T1000 (cell line): ENCODE measurements around the gene GJA8.
"Not testable (repeated sequence)": the region's sequence is repeated elsewhere in the genome, so short reads cannot be mapped to it uniquely, and the experiment has no call there.

Source experiments
- DNase-seq: peaks from one replicate; lab custom pipeline; 2025; ENCODE audit warnings: mixed read lengths; lab: John Stamatoyannopoulos, UW

Gene GJA8

DNA sequence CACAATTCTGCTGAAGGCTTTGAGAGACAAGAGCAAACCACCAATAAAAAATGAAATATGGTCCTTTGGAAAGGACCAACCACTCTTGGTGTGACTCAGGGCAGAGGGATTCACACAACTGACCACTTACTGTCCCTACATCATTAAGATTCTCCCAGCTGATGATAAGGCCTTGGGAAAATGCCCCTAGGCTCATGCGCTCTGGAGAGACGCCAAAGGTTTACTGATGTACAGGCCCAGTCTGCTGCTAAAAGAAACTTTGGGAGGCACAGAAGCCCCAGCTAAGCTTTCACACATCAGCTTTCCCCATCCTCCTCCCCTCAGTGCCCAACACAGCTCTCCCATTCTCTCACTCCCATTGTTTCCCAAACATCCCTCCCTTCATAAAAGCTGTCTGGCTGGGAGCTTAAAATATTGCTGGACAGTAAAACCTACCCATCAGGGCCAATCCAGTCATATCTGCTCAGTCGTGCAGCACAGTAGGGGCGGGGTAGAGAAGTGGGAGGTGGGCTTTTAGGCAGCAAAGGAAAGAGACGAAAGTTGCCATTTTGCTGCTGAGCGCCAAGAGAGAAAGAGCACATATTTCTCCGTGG is at the start of gene GJA8:
Gene GJA8 (plus strand): TSS at position 543 of the 593 bp plus-strand sequence. CDS start 5,161 bp downstream, outside the sequence.
- DNase-seq, result no peak

DNA sequence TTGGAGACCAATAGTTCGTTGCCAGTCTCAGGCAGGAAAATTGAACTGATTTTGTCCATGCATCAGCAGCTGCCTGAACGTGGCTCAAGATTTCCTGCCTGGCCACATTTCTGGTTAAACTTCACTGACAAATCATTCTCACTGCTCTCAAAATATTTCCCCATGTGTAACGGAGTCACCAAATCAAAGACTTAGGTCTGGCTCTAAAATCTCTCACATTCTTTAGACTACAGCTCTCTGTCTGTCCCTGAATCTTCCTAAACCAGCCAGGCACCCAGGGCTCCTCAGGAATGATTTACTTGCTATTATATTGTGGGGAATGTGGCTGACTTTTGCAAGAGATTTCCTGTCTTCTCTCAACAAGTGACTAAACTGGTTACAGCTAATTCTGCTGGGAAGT is 49.2 kb upstream of the GJA8 start:
- no peak for DNase-seq

DNA sequence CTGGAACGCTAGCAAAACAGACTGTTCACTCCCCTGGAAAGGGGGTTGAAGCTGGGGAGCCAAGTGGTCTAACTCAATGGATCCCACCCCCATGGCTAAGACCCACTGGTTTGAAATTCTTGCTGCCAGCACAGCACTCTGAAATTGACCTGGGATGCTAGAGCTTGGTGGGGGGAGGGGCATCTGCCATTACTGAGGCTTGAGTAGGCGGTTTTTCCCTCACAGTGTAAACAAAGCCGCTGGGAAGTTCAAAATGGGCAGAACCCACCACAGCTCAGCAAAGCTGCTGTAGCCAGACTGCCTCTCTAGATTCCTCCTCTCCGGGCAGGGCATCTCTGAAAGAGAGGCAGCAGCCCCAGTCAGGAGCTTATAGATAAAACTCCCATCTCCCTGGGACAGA is 47.6 kb upstream of the GJA8 start:
- DNase-seq, result not testable (repeated sequence)

DNA sequence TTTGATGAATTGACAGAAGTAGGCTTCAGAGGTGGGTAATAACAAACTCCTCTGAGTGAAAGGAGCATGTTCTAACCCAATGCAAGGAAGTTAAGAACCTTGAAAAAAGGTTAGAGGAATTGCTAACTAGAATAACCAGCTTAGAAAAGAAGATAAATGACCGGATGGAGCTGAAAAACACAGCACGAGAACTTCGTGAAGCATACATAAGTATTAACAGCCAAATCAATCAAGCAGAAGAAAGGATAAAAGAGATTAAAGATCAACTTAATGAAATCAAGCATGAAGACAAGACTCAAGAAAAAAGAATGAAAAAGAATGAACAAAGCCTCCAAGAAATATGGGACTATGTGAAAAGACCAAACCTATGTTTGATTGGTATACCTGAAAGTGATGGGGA is 46.6 kb upstream of the GJA8 start:
- DNase-seq, result not testable (repeated sequence)

DNA sequence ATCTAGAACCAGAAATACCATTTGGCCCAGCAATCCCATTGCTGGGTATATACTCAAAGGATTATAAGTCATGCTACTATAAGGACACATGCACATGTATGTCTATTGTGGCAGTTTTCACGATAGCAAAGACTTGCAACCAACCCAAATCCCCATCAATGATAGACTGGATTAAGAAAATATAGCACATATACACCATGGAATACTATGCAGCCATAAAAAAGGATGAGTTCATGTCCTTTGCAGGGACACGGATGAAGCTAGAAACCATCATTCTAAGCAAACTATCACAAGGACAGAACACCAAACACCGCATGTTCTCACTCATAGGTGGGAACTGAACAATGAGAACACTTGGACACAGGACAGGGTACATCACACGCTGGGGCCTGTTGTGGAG is 35.4 kb upstream of the GJA8 start:
- not testable (repeated sequence) for DNase-seq

DNA sequence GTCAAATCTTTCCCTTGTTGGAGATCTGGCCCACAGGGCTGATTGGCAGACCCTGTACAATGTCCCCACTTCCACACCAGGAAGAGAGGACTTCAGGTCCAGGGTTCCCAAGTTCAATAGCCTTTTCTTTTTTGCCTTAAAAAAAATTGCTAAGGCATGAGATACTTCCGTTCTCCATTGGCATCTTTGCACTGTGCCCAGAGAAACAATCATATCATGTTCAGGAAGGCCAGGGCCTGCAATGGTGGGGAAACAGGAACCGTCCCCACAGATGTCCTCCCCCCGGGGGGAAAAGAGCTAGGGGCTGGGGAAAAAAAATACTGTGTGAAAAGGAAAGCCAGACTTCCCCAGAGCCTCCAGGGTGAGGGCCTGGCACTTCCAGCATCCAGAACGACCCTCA is 24.6 kb upstream of the GJA8 start:
- DNase-seq, result no peak

DNA sequence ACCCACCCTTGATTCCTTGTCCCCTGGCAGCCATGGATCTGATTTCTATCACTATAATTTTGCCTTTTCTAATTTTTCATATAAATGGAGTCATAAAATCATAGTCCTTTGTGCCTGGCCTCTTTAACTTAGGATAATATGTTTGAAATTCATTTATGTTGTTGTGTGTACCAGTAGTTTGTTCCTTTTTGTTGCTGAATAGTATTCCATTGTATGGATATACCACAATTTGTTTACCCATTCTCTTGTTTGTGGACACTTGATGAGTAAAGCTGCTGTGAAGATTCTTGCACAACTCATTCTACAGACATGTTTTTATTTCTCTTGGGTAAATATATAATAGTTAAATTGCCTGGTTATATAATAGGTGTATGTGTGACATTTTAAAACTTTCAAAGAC is 22.7 kb upstream of the GJA8 start:
- no peak for DNase-seq

DNA sequence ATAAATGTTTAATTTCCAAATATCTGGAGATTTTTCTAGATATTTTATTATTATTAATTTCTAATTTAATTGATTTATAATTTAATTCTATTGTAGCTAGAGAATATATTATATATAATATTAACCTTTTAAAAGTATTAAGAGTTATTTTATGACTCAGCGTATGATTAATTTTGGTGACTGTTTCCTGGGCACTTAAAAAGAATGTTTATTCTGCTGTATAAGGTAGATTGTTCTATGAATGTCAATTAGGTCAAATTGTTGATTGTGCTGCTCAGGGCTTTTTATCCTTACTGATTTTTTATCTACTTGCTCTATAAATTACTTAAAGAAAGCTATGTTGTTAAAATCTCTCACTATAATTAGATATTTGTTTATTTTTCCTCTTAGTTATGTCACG is 20.1 kb upstream of the GJA8 start:
- no peak for DNase-seq

DNA sequence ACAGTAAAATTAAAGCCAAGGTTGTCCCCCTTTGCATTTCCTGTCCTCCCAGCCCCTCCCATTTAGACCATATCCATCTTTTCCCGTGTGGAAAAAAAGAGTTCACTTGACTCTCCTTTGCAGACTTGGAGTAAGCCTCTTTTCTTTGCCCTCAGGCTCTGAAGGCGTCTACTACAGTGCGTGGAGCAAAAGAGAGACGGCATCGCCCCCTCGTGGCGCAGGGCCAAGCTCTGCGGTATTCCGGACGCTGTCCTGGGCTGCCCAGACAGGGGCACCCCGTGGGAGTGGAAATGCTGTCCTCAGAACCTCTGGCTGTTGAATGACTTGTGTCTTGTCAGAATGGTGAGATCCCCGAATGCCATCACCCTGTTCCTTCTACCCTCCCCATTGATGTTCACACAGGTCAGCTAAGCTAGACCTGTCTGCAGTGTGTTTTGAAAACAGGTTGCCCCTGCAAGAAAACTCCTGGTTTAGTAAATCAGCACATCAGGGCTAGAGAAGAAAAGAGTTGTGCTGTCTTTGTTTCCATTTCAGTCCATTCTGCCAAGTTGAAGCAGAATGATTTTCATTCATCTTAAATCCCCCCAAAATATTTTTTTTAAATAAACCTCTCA is 12.3 kb upstream of the GJA8 start:
- DNase-seq, result no peak

DNA sequence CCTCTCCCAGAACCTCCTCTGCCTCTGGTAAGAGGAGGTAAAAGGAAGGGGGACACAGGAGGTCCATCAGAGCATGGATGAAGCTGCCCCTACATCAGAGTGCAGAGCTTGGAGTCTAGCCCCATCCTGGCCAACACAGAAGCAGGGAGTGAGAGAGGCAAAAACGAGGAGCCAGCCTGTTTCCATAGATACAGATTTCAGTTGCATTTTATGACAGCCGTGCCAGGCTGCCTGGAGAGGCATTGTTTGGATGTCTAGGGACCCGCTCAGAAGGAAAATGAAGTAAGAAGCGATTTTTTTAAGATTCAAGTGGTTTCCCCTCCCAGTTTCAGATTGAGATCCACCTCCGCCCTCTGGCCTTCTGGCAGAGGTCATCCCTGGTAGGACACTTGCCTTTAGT is 11.5 kb upstream of the GJA8 start:
- no peak for DNase-seq

DNA sequence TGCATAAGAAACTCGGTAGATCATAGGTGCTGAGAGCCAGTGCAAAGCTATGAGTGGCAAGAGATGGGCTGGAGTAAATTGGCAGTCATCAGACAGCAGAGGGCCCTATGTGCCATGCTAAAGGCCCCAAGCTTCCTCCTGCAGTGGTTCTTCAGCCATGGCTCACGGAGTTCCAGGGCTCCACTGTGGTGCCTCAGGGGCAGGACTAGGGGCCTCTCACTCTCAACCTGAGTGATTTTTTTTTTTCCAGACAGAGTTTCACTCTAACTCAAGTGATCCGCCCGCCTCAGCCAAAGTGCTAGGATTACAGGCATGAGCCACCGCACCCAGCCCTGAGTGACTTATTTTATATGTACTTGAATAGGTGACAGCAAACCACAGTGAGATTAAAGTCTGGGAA is 10.4 kb upstream of the GJA8 start:
- DNase-seq, result no peak

DNA sequence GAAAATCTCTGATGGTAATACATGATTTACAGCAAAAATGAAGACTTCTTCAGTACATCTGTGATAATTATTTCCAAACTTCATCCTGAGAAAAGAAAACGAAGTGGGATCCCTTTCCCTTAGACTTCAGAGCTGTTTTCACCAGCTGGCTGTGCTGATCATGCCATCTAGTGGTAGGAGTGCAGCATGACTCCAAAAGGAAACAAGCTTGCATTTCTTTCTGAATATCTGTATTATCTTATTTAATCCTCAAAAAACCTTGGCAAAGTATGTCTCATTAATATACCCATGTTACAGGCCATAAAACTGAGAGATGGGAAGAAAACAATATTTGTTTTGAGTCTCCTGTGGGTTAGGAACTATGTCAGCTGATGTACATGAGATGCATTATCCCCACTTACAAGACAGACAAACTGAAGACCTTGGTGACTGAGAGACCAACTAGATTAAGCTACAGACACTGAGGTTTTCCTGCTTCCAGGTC is 9.8 kb upstream of the GJA8 start:
- DNase-seq, result peak; percentile 10

DNA sequence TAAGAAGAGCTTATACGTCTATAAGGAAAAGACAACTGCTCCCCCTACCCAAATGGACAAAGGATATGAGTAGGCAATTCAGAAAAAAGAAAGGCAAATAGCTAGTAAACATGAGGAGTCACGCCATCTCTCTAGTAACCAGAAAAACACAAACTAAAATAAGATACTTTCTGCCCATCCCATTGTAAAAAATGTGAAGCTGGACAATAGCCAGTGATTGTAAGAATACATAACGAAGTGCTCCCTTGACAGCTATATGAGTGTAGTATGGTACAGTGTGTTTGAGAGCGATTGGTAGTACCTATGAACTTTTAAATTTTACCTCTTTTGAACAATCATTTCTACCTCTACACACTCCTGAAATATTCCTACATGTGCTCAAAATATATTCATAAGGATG is 7.5 kb upstream of the GJA8 start:
- no peak for DNase-seq

DNA sequence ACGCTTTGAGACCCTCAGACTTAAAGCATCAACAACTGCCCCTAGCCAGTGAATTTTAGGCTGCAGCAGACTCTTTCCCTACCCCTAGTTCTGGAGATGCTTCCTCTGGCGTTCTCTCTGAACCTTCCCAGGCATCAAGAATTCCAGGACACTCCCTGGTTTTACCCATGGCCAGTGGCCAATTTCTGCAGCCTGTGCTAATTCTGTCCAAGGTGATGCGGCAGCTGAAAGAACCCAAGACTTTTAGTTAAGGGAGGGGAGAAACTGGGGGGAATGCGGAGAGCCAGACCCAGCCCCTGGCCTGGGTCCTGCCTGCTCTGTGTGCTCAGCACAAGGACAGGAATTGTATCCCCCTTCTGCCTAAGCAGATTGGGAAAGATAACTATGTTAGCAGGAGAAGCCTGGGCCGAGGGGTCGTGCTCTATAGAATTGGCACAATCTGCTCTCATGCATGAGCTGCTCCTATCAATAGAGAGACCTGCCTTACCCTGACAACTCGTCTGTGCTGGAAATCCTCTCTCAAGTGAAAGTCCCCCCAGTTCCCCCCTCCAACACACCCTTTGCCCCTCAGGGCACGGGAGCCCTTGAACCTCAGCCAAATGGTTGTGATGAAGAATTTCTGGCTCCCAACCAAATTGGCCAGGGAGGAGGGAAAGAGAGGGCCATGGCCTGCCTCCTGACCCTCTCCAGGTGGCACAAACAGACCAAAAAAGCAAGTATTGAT is 5.4 kb upstream of the GJA8 start:
- DNase-seq, result no peak

DNA sequence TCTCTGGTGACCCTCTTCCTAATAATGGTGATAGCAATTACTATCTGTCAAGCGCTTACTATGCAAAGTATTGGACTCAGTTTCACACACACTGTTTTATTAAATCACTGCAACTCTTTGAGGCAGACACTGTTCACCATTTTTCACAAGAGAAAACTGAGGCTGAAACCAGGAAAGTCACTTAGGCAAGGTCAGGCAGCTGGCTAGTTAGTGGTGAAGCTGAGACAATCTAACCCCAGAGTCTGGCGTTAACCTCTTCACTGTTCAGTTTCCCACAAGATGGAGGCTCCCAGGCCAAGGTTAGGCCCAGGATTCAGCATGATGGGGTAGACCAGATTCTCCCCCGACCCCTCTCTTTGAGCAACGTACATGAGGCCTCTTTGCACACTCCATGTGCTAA is 4.8 kb upstream of the GJA8 start:
- no peak for DNase-seq

DNA sequence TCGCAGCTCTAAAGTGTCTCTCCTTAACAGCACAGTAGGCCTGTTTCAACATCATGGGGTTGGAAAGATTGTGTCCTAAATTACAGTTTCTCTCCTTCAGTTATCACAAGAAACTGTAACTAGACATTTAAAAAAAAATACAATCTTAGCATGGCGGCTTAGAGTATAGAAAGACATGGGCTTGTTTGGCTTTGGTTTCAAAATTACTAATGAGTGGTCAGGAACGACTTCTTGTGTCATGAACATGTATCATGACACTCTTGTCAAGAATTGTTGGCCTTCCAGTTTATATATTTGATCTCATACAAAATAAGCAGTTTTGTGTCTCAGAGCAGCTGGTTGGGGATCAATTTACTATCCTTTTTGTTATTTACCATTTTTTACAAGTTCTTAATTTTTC is 2.1 kb downstream of the GJA8 start:
- DNase-seq, result no peak

DNA sequence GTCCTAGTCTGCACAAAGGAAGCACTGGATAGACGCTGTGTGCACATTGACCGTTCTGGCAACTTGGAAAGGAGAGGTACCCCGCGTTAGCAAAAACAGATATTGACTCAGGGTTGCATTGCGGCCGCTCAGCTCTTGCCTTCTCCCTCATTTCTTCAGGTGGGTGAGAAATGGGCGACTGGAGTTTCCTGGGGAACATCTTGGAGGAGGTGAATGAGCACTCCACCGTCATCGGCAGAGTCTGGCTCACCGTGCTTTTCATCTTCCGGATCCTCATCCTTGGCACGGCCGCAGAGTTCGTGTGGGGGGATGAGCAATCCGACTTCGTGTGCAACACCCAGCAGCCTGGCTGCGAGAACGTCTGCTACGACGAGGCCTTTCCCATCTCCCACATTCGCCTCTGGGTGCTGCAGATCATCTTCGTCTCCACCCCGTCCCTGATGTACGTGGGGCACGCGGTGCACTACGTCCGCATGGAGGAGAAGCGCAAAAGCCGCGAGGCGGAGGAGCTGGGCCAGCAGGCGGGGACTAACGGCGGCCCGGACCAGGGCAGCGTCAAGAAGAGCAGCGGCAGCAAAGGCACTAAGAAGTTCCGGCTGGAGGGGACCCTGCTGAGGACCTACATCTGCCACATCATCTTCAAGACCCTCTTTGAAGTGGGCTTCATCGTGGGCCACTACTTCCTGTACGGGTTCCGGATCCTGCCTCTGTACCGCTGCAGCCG is 5.4 kb downstream of the GJA8 start:
- DNase-seq, result no peak

DNA sequence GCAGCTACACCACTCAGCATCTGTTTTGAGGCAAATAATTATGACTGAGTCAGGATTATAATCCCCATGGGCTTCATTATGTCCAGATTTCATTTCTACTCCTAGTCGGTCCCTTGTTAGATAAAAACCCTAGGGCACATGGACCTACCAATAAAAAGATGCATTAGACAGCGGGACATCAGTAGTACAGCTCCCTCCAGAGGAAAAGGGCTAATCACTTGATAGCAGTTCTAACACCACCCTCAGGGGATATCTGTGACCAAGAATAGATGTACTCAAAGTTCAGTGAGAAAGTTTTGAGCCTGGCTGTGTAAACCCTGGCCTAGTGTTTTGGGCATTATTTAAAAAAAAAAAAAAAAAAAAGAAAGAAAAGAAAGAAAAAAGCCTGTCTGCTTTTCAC is 10.0 kb downstream of the GJA8 start:
- no peak for DNase-seq

DNA sequence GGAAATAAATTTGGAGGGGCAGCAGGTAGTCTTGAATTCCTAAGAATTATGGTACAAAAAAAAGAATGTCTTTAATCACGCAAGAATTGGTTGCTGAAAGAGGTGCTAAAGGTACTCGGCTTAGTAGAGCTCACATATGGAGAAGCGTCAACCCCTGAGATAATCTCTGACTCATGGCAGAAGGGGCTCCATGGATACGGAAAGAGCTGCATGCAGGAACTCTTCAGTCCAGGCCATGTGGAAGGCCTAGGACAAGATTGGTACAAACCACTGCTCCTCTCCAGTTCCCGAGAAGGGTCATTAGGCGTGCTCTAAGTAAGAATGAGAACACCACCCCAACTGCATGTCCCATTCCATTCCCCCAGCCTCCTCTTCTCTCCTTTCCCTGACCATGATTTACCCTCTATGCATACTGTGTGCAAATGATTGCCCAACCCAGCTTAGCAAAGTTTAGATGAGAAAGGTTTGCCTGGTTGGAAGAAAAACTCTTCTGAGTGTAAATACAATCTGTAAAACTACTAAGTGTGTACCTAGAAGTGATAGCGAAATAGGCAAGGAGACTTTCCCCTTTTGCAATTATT is 10.9 kb downstream of the GJA8 start:
- DNase-seq, result no peak

DNA sequence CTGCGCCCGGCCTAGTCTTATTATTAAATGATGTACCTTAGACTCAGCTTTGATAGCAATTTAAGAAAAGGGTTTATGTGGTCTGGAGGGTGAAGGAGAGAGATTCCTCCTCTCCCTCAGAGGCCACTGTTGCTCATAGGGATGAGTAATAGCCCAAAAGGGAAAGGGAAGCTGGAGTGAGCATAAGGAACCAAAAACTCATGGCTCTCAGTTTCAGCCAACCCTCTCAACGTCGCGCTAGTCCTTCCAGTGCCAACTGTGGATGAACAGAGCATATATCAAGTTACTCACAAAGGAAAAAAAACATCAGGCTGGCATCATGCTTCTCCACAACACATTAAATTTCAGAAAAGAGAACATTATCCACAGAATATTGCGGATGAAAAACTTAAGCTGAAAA is 17.3 kb downstream of the GJA8 start:
- no peak for DNase-seq

DNA sequence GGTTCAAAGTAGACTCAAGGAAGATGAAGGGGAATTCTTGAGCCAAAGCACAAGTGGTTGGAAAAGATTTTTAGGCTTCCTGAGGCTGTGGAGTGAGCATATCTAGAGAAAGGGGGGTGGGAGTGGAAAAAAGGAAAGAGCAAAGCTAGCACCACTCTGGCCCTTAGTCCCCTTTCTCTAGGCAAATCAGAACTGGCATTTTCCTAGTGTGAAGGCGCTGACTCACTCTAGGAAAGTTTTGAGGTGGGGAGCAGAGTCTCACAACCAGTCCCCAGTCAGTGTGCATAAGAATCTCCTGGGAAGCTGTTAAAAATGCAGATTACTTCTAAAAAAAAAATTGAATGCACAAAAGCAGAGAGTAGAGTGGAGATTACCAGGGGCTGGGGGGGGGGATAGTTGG is 22.2 kb downstream of the GJA8 start:
- DNase-seq, result no peak

DNA sequence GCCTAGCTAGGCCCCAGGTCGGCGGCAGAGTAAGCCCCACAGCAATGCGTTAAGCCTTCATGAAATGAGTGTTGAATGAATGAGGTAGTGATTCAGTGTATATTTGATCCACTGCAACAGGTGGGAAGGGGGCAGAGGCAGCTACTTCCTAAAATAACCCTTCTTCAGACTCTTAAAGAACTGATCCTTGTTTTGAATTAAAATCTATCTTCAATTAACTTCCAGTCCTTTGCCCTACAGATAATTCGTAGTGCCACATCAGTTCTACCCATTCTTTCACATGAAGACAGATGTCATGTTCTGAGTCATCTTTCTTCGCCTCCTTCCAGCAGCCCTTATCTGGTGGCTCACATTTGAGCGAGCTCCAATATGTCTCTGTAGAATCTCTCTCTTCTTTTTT is 24.6 kb downstream of the GJA8 start:
- DNase-seq, result not testable (repeated sequence)
